IMR-90 (cell line): ENCODE measurements around the gene CAND1. TPM values are rescaled to one million over a fixed set of nuclear protein-coding genes. Genes with fewer than 3 reads are reported as not detected.

Source experiments
- ATAC-seq: fragments of 200-7000 bp; cut with Tn5 transposase; 2 replicates; pipeline ENCODE4 v1.9.1; 2020; ENCODE audit warnings: low read depth, mild to moderate bottlenecking, moderate library complexity
- BruUV-seq: library from RNA; stranded (reverse); fragments of 400-500 nt; replicated peaks from 2 replicates; lab custom pipeline; 2021; lab: Mats Ljungman, UMichigan
- CTCF ChIA-PET: fragments of 300-600 bp; formaldehyde crosslinking; extraction: SDS; loops from one replicate; lab custom pipeline; 2021; ENCODE audit warnings: antibody characterized with exemption; lab: Yijun Ruan, JAX
- POLR2A ChIA-PET: fragments of 300-600 bp; sonication (Branson Sonifier 250); formaldehyde crosslinking; loops from one replicate; lab custom pipeline; 2022; ENCODE audit warnings: antibody characterized with exemption; ENCODE audit not compliant: unreplicated experiment; lab: Charles Lee
- DNase-seq: peaks from one replicate; pipeline ENCODE4 v3.0.0; 2013
- H2AFZ ChIP-seq: replicated peaks from 2 replicates; pipeline ENCODE3; 2013; ENCODE audit warnings: low read length, mild to moderate bottlenecking; ENCODE audit not compliant: poor library complexity
- H2AK5ac ChIP-seq: 2 replicates; pipeline ENCODE4 v1.6.1; 2013; ENCODE audit warnings: low read depth, low read length, inconsistent platforms
- H2AK9ac ChIP-seq: replicated peaks from 2 replicates; pipeline ENCODE3; 2013; ENCODE audit warnings: mild to moderate bottlenecking, low read depth, low read length, moderate library complexity; ENCODE audit not compliant: poor library complexity
- H2BK120ac ChIP-seq: 2 replicates; pipeline ENCODE4 v1.6.1; 2013; ENCODE audit warnings: low read depth, low read length, inconsistent platforms
- H2BK15ac ChIP-seq: 3 replicates; pipeline ENCODE4 v1.6.1; 2013; ENCODE audit warnings: low read depth, low read length, inconsistent platforms
- H2BK20ac ChIP-seq: 2 replicates; pipeline ENCODE4 v1.6.1; 2013; ENCODE audit warnings: low read depth, mild to moderate bottlenecking, inconsistent platforms, low read length, moderate library complexity
- H2BK5ac ChIP-seq: 2 replicates; pipeline ENCODE4 v1.6.1; 2013; ENCODE audit warnings: mild to moderate bottlenecking, low read depth, low read length, inconsistent platforms; ENCODE audit not compliant: poor library complexity, severe bottlenecking
- H3K14ac ChIP-seq: replicated peaks from 2 replicates; pipeline ENCODE4 v1.6.1; 2013; ENCODE audit warnings: low read depth, low read length, inconsistent platforms
- H3K18ac ChIP-seq: 2 replicates; pipeline ENCODE4 v1.6.1; 2013; ENCODE audit warnings: low read depth, low read length, control low read depth
- H3K23ac ChIP-seq: 2 replicates; pipeline ENCODE4 v1.6.1; 2013; ENCODE audit warnings: low read depth, low read length, inconsistent platforms
- H3K27ac ChIP-seq: 2 replicates; pipeline ENCODE4 v1.5.1; 2013; ENCODE audit warnings: mild to moderate bottlenecking, control low read depth, low read length; ENCODE audit not compliant: insufficient read depth
- H3K27me3 ChIP-seq: 2 replicates; pipeline ENCODE4 v1.6.1; 2013; ENCODE audit warnings: low read length; ENCODE audit not compliant: control insufficient read depth, insufficient read depth
- H3K36me3 ChIP-seq: 2 replicates; pipeline ENCODE4 v1.6.1; 2013; ENCODE audit warnings: low read length, mixed read lengths; ENCODE audit not compliant: control insufficient read depth, insufficient read depth
- H3K4ac ChIP-seq: 2 replicates; pipeline ENCODE4 v1.6.1; 2013; ENCODE audit warnings: low read depth, low read length, inconsistent platforms
- H3K4me1 ChIP-seq: 2 replicates; pipeline ENCODE4 v1.6.1; 2013; ENCODE audit warnings: low read length, mixed read lengths; ENCODE audit not compliant: control insufficient read depth, insufficient read depth
- H3K4me2 ChIP-seq: 2 replicates; pipeline ENCODE4 v1.6.1; 2013; ENCODE audit warnings: low read depth, mild to moderate bottlenecking, control low read depth, low read length, moderate library complexity
- H3K4me3 ChIP-seq: 2 replicates; pipeline ENCODE4 v1.5.1; 2013; ENCODE audit warnings: low read depth, mild to moderate bottlenecking, control low read depth, low read length, moderate library complexity; ENCODE audit not compliant: insufficient read depth
- H3K56ac ChIP-seq: 2 replicates; pipeline ENCODE4 v1.6.1; 2013; ENCODE audit warnings: low read length, inconsistent platforms; ENCODE audit not compliant: insufficient read depth; ENCODE audit errors: extremely low read depth
- H3K79me1 ChIP-seq, 2 experiments: 2 replicates each; pipeline ENCODE4 v1.6.1; 2013; ENCODE audit warnings: low read length in 2 of 2, inconsistent platforms in 1 of 2, low read depth in 1 of 2
- H3K9ac ChIP-seq: 2 replicates; pipeline ENCODE4 v1.6.1; 2013; ENCODE audit warnings: low read depth, low read length, control low read depth
- H3K9me1 ChIP-seq: 2 replicates; pipeline ENCODE4 v1.6.1; 2013; ENCODE audit warnings: low read length, inconsistent platforms; ENCODE audit not compliant: insufficient read depth
- H3K9me3 ChIP-seq: 2 replicates; pipeline ENCODE4 v1.6.1; 2013; ENCODE audit warnings: low read length; ENCODE audit not compliant: control insufficient read depth, insufficient read depth
- H4K20me1 ChIP-seq: 2 replicates; pipeline ENCODE4 v1.6.1; 2013; ENCODE audit warnings: low read length, inconsistent platforms; ENCODE audit not compliant: insufficient read depth
- H4K5ac ChIP-seq: 2 replicates; pipeline ENCODE4 v1.6.1; 2013; ENCODE audit warnings: mild to moderate bottlenecking, low read depth, low read length, control low read depth
- H4K8ac ChIP-seq, 2 experiments: 2 replicates each; pipeline ENCODE4 v1.6.1; 2013; ENCODE audit warnings: low read depth in 2 of 2, low read length in 2 of 2, control low read depth in 1 of 2, inconsistent platforms in 1 of 2
- H4K91ac ChIP-seq: 2 replicates; pipeline ENCODE4 v1.6.1; 2013; ENCODE audit warnings: low read depth, low read length, inconsistent platforms; ENCODE audit not compliant: insufficient read depth
- FOS ChIP-seq: fragments of 150-350 bp; IDR thresholded peaks from 2 replicates; pipeline ENCODE4 v1.6.1; 2016; ENCODE audit warnings: low read depth, low read length
- MAFK ChIP-seq: IDR thresholded peaks from 2 replicates; pipeline ENCODE4 v1.6.1; 2012; ENCODE audit warnings: low read depth, low read length, improper control_type of control experiment
- NFE2L2 ChIP-seq: fragments of 150-350 bp; IDR thresholded peaks from 2 replicates; pipeline ENCODE4 v1.6.1; 2016; ENCODE audit warnings: low read depth, mild to moderate bottlenecking, low read length
- POLR2A ChIP-seq: IDR thresholded peaks from 2 replicates; pipeline ENCODE4 v1.6.1; 2012; ENCODE audit warnings: mild to moderate bottlenecking, low read depth, low read length
- WGBS, 2 experiments: methylation state at CpG; one replicate each; pipeline versions ENCODE4 v1.1.5 to v1.1.7; 2013; ENCODE audit warnings: missing lambda C conversion rate in 2 of 2; ENCODE audit not compliant: insufficient read length in 1 of 2; ENCODE audit errors: extremely low coverage in 2 of 2; 5-methylcytosine and 5-hydroxymethylcytosine counted together
- dilution Hi-C: fragments of 300-500 bp; cut with HindIII; formaldehyde crosslinking; loops from one replicate; pipeline ENCODE4 v1.14.3; 2018; ENCODE audit warnings: low sequenced_read_pairs; ENCODE audit not compliant: unreplicated experiment
- in situ Hi-C: fragments of 300-500 bp; cut with MboI; formaldehyde crosslinking; loops from 3 replicates; pipeline ENCODE4 v1.14.3; 2019; ENCODE audit warnings: low sequenced_read_pairs, inconsistent platforms, mixed read lengths
- intact Hi-C: fragments of 100-400 bp; cut with micrococcal nuclease; formaldehyde crosslinking; loops from 2 replicates; pipeline ENCODE4 v1.10.0; 2022
- polyA plus RNA-seq, 3 experiments: library from polyadenylated mRNA; depleted of rRNA; stranded (reverse); fragments of >200 nt; gene quantifications; 2 replicates each; pipeline ENCODE4 v1.2.3, GENCODE V29; 2012; ENCODE audit warnings: low replicate concordance in 1 of 3
- total RNA-seq: library from RNA; depleted of rRNA; stranded (reverse); fragments of >200 nt; gene quantifications from 2 replicates; pipeline ENCODE4 v1.2.3, GENCODE V29; 2012

CAND1 gene
- total and polyA plus RNA-seq, 2 of the 4 experiments (the other 2 are of a cell fraction) = 42.6 to 91.4 TPM

DNA sequence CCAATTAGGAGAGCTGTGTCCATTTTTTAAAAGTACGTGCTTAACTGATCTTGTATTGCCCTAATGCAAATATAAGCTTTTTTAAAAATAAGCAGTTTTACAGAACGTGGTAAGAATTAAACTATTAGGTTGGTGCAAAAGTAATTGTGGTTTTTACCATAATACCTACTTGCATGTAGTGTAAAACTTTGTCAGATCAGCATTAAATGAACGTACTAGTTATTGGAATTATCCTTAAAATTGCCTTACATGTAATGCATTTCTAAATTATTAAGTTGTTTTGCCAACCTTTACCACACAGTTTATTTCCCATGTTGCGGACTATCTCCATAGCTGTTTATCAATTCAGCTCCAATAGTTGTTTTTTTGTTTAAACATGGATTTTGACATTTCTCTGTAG lies 10.9 kb downstream of the CAND1 start:
- no peak overlapping the region for H4K8ac ChIP-seq
- H3K36me3 ChIP-seq = peaks cover 12% of the 10 kb centered on the region
- no peak overlapping the region for H3K56ac ChIP-seq
- no peak overlapping the region for H4K91ac ChIP-seq
- no peaks in the 10 kb centered on the region for H3K9me3 ChIP-seq
- peaks cover 62% of the 10 kb centered on the region for H4K20me1 ChIP-seq
- ChIA-PET POLR2A (no interaction called here), CTCF (interaction anchor here (0.6 kb wide), 1 partner anchor 376 kb away, joined by 3 read pairs; no protein-coding TSS in a partner anchor)
- H3K27ac ChIP-seq = no peak overlapping the region
- H3K9me1 ChIP-seq = peaks cover 8% of the 10 kb centered on the region
- no peak overlapping the region for H3K4me2 ChIP-seq
- H3K79me1 ChIP-seq = peaks cover 7 to 51% of the 10 kb centered on the region in 2 experiments; a peak in 3 of 4 replicates
- H2BK120ac ChIP-seq = no peak overlapping the region
- H2BK15ac ChIP-seq = no peak overlapping the region
- intact Hi-C loops (no loop called here), in situ Hi-C loops (no loop called here), dilution Hi-C loops (no loop called here)
- no peak overlapping the region for H2AK5ac ChIP-seq
- WGBS, 2 experiments = no CpG with 5 or more reads among the region's 4 CpGs
- no peak overlapping the region for H2AK9ac ChIP-seq
- no peak overlapping the region for H3K18ac ChIP-seq
- TF ChIP-seq MAFK (peak; percentile 75), POLR2A (no peak), FOS (no peak), NFE2L2 (no peak)
- no peaks in the 10 kb centered on the region for H3K27me3 ChIP-seq
- H3K14ac ChIP-seq = no peak overlapping the region
- no peak overlapping the region for H3K4ac ChIP-seq
- ATAC-seq (no peak), DNase-seq (no peak)
- no TSS peak for BruUV-seq
- no peak overlapping the region for H2BK5ac ChIP-seq
- H3K23ac ChIP-seq = no peak overlapping the region
- H3K9ac ChIP-seq = no peak overlapping the region
- peaks cover 15% of the 10 kb centered on the region for H3K4me1 ChIP-seq
- H3K4me3 ChIP-seq = no peak overlapping the region
- H4K5ac ChIP-seq = no peak overlapping the region
- H2AFZ ChIP-seq = no peak overlapping the region
- H2BK20ac ChIP-seq = no peak overlapping the region
